Measurements from ENCODE around the gene P4HTM. TPM values are rescaled to one million over a fixed set of nuclear protein-coding genes. Genes with fewer than 3 reads are reported as not detected.

The P4HTM gene
- total RNA-seq, 2 experiments from 2014 or later: 45.3 to 47.6 TPM

- Mint-ChIP-seq H3K36me3 (ENCODE audit: low read depth) (peaks cover 48% of the 10 kb centered on the region), H3K9me3 (no peaks in the 10 kb centered on the region), H3K27ac (no peak overlapping the region), H3K4me3 (no peak overlapping the region), H3K4me1 (peaks cover 6% of the 10 kb centered on the region), H3K27me3 (no peaks in the 10 kb centered on the region)
- CTCF ChIA-PET: interaction anchor here (1.6 kb wide), 1 partner anchor 11 kb away, joined by 5 read pairs; no protein-coding TSS in a partner anchor
- no peak for DNase-seq
- POLR2A ChIA-PET: no interaction called here
Observed at GRCh38 chr3:48966367-48966766, 23.7 kb upstream of the P4HTM start.

GRCh38 chr3:48966876-48967361 lies 23.1 kb upstream of the P4HTM start:
- H3K36me3 Mint-ChIP-seq (ENCODE audit: low read depth): peaks cover 51% of the 10 kb centered on the region
- peaks cover 6% of the 10 kb centered on the region for H3K4me1 Mint-ChIP-seq
- no peaks in the 10 kb centered on the region for H3K27me3 Mint-ChIP-seq
- H3K27ac Mint-ChIP-seq: no peak overlapping the region
- CTCF ChIA-PET: interaction anchor here (1.5 to 1.6 kb wide), 2 partner anchors 12 to 21 kb away, joined by 3 to 5 read pairs; no protein-coding TSS in a partner anchor
- no peaks in the 10 kb centered on the region for H3K9me3 Mint-ChIP-seq
- no peak overlapping the region for H3K4me3 Mint-ChIP-seq
- no peak for DNase-seq
- POLR2A ChIA-PET: no interaction called here

GRCh38 chr3:48970586-48970985 lies 19.5 kb upstream of the P4HTM start:
- CTCF ChIA-PET: interaction anchor here (1.3 to 1.6 kb wide), 2 partner anchors 20 to 64 kb away, joined by 3 read pairs; no protein-coding TSS in a partner anchor
- peaks cover 60% of the 10 kb centered on the region for H3K36me3 Mint-ChIP-seq (ENCODE audit: low read depth)
- H3K27me3 Mint-ChIP-seq: no peaks in the 10 kb centered on the region

GRCh38 chr3:48974076-48974864 lies 15.8 kb upstream of the P4HTM start:
- Mint-ChIP-seq H3K27ac (peak overlapping the region; percentile 78), H3K9me3 (no peaks in the 10 kb centered on the region), H3K27me3 (no peaks in the 10 kb centered on the region), H3K4me1 (peaks cover 14% of the 10 kb centered on the region), H3K36me3 (ENCODE audit: low read depth) (peaks cover 49% of the 10 kb centered on the region), H3K4me3 (no peak overlapping the region)
- CTCF ChIA-PET: interaction anchor here (1.5 to 2.7 kb wide), 4 partner anchors 11 to 48 kb away, joined by 4 to 17 read pairs (median 6); partner anchors contain the start of genes NDUFAF3 and P4HTM
- DNase-seq: no peak
- POLR2A ChIA-PET: no interaction called here

More at GRCh38 chr3:48970586-48970985, 19.5 kb upstream of the P4HTM start:
- no peak for DNase-seq
- Mint-ChIP-seq H3K4me3 (no peak overlapping the region), H3K4me1 (peaks cover 20% of the 10 kb centered on the region), H3K27ac (no peak overlapping the region), H3K9me3 (no peaks in the 10 kb centered on the region)
- POLR2A ChIA-PET: no interaction called here

GRCh38 chr3:48979451-48979850 lies 10.6 kb upstream of the P4HTM start:
- no peak for DNase-seq
- no peaks in the 10 kb centered on the region for H3K9me3 Mint-ChIP-seq
- ChIA-PET CTCF (interaction anchor here (0.6 to 1.1 kb wide), 2 partner anchors 8 to 221 kb away, joined by 3 to 4 read pairs; no protein-coding TSS in a partner anchor), POLR2A (no interaction called here)
- H3K27me3 Mint-ChIP-seq: no peaks in the 10 kb centered on the region
- no peak overlapping the region for H3K4me3 Mint-ChIP-seq
- H3K27ac Mint-ChIP-seq: no peak overlapping the region
- peaks cover 42% of the 10 kb centered on the region for H3K36me3 Mint-ChIP-seq (ENCODE audit: low read depth)
- peaks cover 4% of the 10 kb centered on the region for H3K4me1 Mint-ChIP-seq

GRCh38 chr3:48980295-48980694 lies 9.7 kb upstream of the P4HTM start:
- no peak for DNase-seq
- Mint-ChIP-seq H3K27me3 (no peaks in the 10 kb centered on the region), H3K4me1 (no peaks in the 10 kb centered on the region), H3K36me3 (ENCODE audit: low read depth) (peaks cover 37% of the 10 kb centered on the region), H3K9me3 (no peaks in the 10 kb centered on the region), H3K4me3 (no peak overlapping the region), H3K27ac (no peak overlapping the region)
- POLR2A ChIA-PET: no interaction called here
- CTCF ChIA-PET: interaction anchor here (0.6 to 1.1 kb wide), 2 partner anchors 7 to 31 kb away, joined by 4 read pairs; no protein-coding TSS in a partner anchor

- H3K36me3 Mint-ChIP-seq (ENCODE audit: low read depth): peaks cover 37% of the 10 kb centered on the region
- H3K9me3 Mint-ChIP-seq: no peaks in the 10 kb centered on the region
- ChIA-PET CTCF (interaction anchor here (1.4 kb wide), 1 partner anchor 119 kb away, joined by 4 read pairs; no protein-coding TSS in a partner anchor), POLR2A (interaction anchor here (0.5 kb wide), 1 partner anchor 166 kb away, joined by 5 read pairs; no protein-coding TSS in a partner anchor)
- no peak overlapping the region for H3K4me3 Mint-ChIP-seq
- no peak overlapping the region for H3K27ac Mint-ChIP-seq
- DNase-seq: no peak
- H3K4me1 Mint-ChIP-seq: peaks cover 4% of the 10 kb centered on the region
- H3K27me3 Mint-ChIP-seq: no peaks in the 10 kb centered on the region
Observed at GRCh38 chr3:48982016-48982415, 8.0 kb upstream of the P4HTM start.

- H3K4me3 Mint-ChIP-seq: no peak overlapping the region
- CTCF ChIA-PET: interaction anchor here (1.4 kb wide), 1 partner anchor 120 kb away, joined by 4 read pairs; no protein-coding TSS in a partner anchor
- H3K9me3 Mint-ChIP-seq: no peaks in the 10 kb centered on the region
- H3K4me1 Mint-ChIP-seq: peaks cover 6% of the 10 kb centered on the region
- peaks cover 37% of the 10 kb centered on the region for H3K36me3 Mint-ChIP-seq (ENCODE audit: low read depth)
- no peak for DNase-seq
- POLR2A ChIA-PET: no interaction called here
- H3K27me3 Mint-ChIP-seq: no peaks in the 10 kb centered on the region
- no peak overlapping the region for H3K27ac Mint-ChIP-seq
Observed at GRCh38 chr3:48982686-48983085, 7.4 kb upstream of the P4HTM start.

GRCh38 chr3:48983096-48983495 lies 6.9 kb upstream of the P4HTM start:
- ChIA-PET POLR2A (no interaction called here), CTCF (interaction anchor here (1.0 to 1.4 kb wide), 2 partner anchors 120 to 347 kb away, joined by 3 to 4 read pairs; no protein-coding TSS in a partner anchor)
- Mint-ChIP-seq H3K4me1 (peaks cover 10% of the 10 kb centered on the region), H3K4me3 (no peak overlapping the region), H3K27ac (no peak overlapping the region), H3K9me3 (no peaks in the 10 kb centered on the region), H3K27me3 (no peaks in the 10 kb centered on the region), H3K36me3 (ENCODE audit: low read depth) (peaks cover 36% of the 10 kb centered on the region)
- DNase-seq: no peak

GRCh38 chr3:48984663-48985062 lies 5.4 kb upstream of the P4HTM start:
- Mint-ChIP-seq H3K9me3 (no peaks in the 10 kb centered on the region), H3K36me3 (ENCODE audit: low read depth) (peaks cover 31% of the 10 kb centered on the region), H3K4me1 (peaks cover 22% of the 10 kb centered on the region), H3K4me3 (no peak overlapping the region), H3K27me3 (no peaks in the 10 kb centered on the region), H3K27ac (peak overlapping the region; percentile 52)
- no peak for DNase-seq
- ChIA-PET CTCF (interaction anchor here (0.5 to 1.9 kb wide), 6 partner anchors 9 to 263 kb away, joined by 3 to 6 read pairs (median 4); partner anchors contain the start of gene NDUFAF3), POLR2A (no interaction called here)

- no peak overlapping the region for H3K27ac Mint-ChIP-seq
- no peak overlapping the region for H3K4me3 Mint-ChIP-seq
- CTCF ChIA-PET: interaction anchor here (0.8 to 3.2 kb wide), 6 partner anchors 10 to 550 kb away, joined by 3 to 33 read pairs (median 4); partner anchors contain the start of genes NDUFAF3 and WDR6
- H3K27me3 Mint-ChIP-seq: no peaks in the 10 kb centered on the region
- no peaks in the 10 kb centered on the region for H3K9me3 Mint-ChIP-seq
- peaks cover 27% of the 10 kb centered on the region for H3K4me1 Mint-ChIP-seq
- POLR2A ChIA-PET: no interaction called here
- H3K36me3 Mint-ChIP-seq (ENCODE audit: low read depth): peaks cover 29% of the 10 kb centered on the region
- DNase-seq: no peak
Observed at GRCh38 chr3:48985831-48986376, 4.1 kb upstream of the P4HTM start.

- Mint-ChIP-seq H3K9me3 (no peaks in the 10 kb centered on the region), H3K4me3 (peak overlapping the region; percentile 87), H3K36me3 (ENCODE audit: low read depth) (peaks cover 21% of the 10 kb centered on the region), H3K27ac (peak overlapping the region; percentile 92), H3K27me3 (no peaks in the 10 kb centered on the region), H3K4me1 (peaks cover 51% of the 10 kb centered on the region)
- ChIA-PET CTCF (interaction anchor here (0.9 to 3.9 kb wide), 9 partner anchors 15 to 115 kb away, joined by 3 to 23 read pairs (median 6); partner anchors contain the start of genes NDUFAF3, QARS1 and WDR6), POLR2A (interaction anchor here (1.7 kb wide), 1 partner anchor 18 kb away, joined by 9 read pairs; the partner anchor contains the start of gene WDR6)
- no peak for DNase-seq
Observed at GRCh38 chr3:48989126-48989795, 780 bp upstream of the P4HTM start.

All from activated CD4-positive, alpha-beta T cell treated with anti-CD3 and anti-CD28 coated beads, Interleukin-2, amount 10 ng/mL, durations not matched to agents 7 days and 5 days (primary cell).